Endothelial cell of umbilical vein (primary cell): ENCODE data around the gene MLPH.

Experiments
- CTCF ChIP-seq, 2 donors: IDR thresholded peaks; 1 replicate in 1 of 2; 2 replicates in 1 of 2; pipeline ENCODE4 v1.5.1; 2011; ENCODE audit warnings: low read length in 2 of 2, mild to moderate bottlenecking in 2 of 2, moderate library complexity in 2 of 2, control low read depth in 1 of 2, inconsistent platforms in 1 of 2, low read depth in 1 of 2; ENCODE audit not compliant: insufficient read depth in 1 of 2; ENCODE audit errors: extremely low read depth in 1 of 2
- EZH2 ChIP-seq: IDR thresholded peaks from 2 replicates; pipeline ENCODE4 v1.6.1; 2012; ENCODE audit warnings: borderline replicate concordance, low read depth, mild to moderate bottlenecking, moderate library complexity, low read length, inconsistent platforms; ENCODE audit not compliant: severe bottlenecking
- GATA2 ChIP-seq: IDR thresholded peaks from 2 replicates; pipeline ENCODE4 v1.7.0; 2011; ENCODE audit warnings: low read depth, mild to moderate bottlenecking, moderate library complexity, mixed read lengths, low read length; ENCODE audit not compliant: insufficient read length, insufficient read depth
- JUN ChIP-seq: IDR thresholded peaks from 2 replicates; pipeline ENCODE4 v1.6.1; 2011; ENCODE audit warnings: borderline replicate concordance, low read depth; ENCODE audit not compliant: insufficient read length, insufficient read depth
- MAX ChIP-seq: IDR thresholded peaks from 2 replicates; pipeline ENCODE4 v1.6.1; 2011; ENCODE audit not compliant: insufficient read depth, insufficient read length
- POLR2A ChIP-seq: IDR thresholded peaks from 2 replicates; pipeline ENCODE4 v1.6.1; 2012; ENCODE audit warnings: low read depth, mild to moderate bottlenecking, control low read depth, low read length
- POLR2AphosphoS5 ChIP-seq: IDR thresholded peaks from 2 replicates; pipeline ENCODE4 v1.6.1; 2012; ENCODE audit warnings: low read depth, mild to moderate bottlenecking, control low read depth, low read length, moderate library complexity; ENCODE audit not compliant: insufficient read depth

- TF ChIP-seq CTCF (IDR thresholded peaks at IDR 0.05; ENCODE audit: extremely low read depth in 1 of 2, insufficient read depth in 1 of 2, low read depth in 1 of 2, low read length in 2 of 2) = no peak
- TF ChIP-seq GATA2 = no peak
- TF ChIP-seq POLR2AphosphoS5 = no peak
- TF ChIP-seq MAX = no peak
- TF ChIP-seq POLR2A = no peak
- no peak for TF ChIP-seq EZH2
- TF ChIP-seq JUN = no peak
Measured at GRCh38 chr2:237546876-237547395, 59.9 kb downstream of the MLPH start.
